WTC11 (cell line): Measurements from ENCODE around the gene ZNF273.

Experiments
- GTF2I ChIP-seq: fragments of 250-450 bp; sonication (Bioruptor Pico); conservative IDR thresholded peaks from 2 replicates; pipeline ENCODE4 v1.4.0; 2021; ENCODE audit warnings: mild to moderate bottlenecking
- SP1 ChIP-seq: sonication (generic); formaldehyde crosslinking; conservative IDR thresholded peaks from 2 replicates; pipeline ENCODE4 v1.8.1; 2022; ENCODE audit warnings: missing genetic modification reagents
- TEAD4 ChIP-seq: sonication (generic); formaldehyde crosslinking; IDR thresholded peaks from 2 replicates; pipeline ENCODE4 v1.8.0; 2022; ENCODE audit warnings: mild to moderate bottlenecking, missing genetic modification reagents
- ZBTB21 ChIP-seq: sonication (generic); formaldehyde crosslinking; IDR thresholded peaks from 2 replicates; pipeline ENCODE4 v1.8.1; 2023; ENCODE audit warnings: mild to moderate bottlenecking, missing genetic modification reagents, borderline replicate concordance
- ZNF232 ChIP-seq: sonication (generic); formaldehyde crosslinking; IDR thresholded peaks from 2 replicates; pipeline ENCODE4 v1.8.0; 2022; ENCODE audit warnings: mild to moderate bottlenecking, missing genetic modification reagents
- ZNF416 ChIP-seq: fragments of 250-450 bp; sonication (Bioruptor Pico); IDR thresholded peaks from 2 replicates; pipeline ENCODE4 v1.9.0; 2021; ENCODE audit warnings: mild to moderate bottlenecking, inconsistent platforms
- TF ChIP-seq, protein P1 (sequence below): sonication (generic); formaldehyde crosslinking; IDR thresholded peaks from 2 replicates; pipeline ENCODE4 v1.8.1; 2023; ENCODE audit warnings: mild to moderate bottlenecking, missing genetic modification reagents, moderate library complexity
- TF ChIP-seq, protein P2 (sequence below): fragments of 200-600 bp; IDR thresholded peaks from 2 replicates; pipeline ENCODE4 v1.8.0; 2022; ENCODE audit warnings: antibody characterized with exemption
- TF ChIP-seq, protein P3 (sequence below): sonication (generic); formaldehyde crosslinking; IDR thresholded peaks from 2 replicates; pipeline ENCODE4 v1.8.1; 2022; ENCODE audit warnings: low read depth, missing genetic modification reagents, borderline replicate concordance
- TF ChIP-seq, protein P4 (sequence below): sonication (generic); formaldehyde crosslinking; IDR thresholded peaks from 2 replicates; pipeline ENCODE4 v1.8.1; 2023; ENCODE audit warnings: mild to moderate bottlenecking, missing genetic modification reagents, moderate library complexity

DNA sequence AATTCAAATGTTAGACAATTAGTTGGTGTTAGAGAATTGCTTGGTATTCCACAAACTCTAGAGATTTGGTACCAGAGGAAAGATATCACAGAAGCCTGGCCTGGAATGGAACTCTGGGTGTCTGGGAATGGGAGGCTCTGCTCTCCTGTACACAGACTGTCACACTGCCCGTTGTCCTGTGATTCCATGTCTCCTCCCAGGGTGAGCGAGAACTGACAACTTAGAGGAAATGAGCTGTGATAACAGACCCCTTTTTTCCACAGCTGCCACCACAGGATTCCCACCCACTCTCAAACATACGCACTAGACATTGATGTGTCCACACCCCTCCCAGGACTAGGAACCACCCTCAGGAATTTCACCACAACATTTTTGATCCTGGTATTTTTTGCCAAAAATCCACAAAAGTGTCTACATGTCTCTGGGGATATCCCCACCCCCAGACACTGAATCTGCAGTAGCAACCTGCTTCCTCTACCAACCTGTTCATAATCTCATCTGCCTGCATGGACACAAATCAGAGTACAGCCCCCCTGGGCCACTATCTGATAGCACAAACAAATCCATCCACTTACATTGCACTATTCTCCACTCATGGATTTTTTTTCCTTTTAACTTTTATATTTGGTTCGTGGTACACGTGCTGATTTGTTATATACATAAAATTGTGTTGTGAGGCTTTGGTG is 4.7 kb downstream of the ZNF273 start:
- TF ChIP-seq SP1 (CRISPR knock-in tag) (no peak), ZNF416 (CRISPR knock-in tag) (no peak), ZBTB21 (CRISPR knock-in tag) (no peak), ZNF232 (CRISPR knock-in tag) (no peak), TEAD4 (no peak), GTF2I (CRISPR knock-in tag) (no peak)
- TF ChIP-seq, protein P1, sequence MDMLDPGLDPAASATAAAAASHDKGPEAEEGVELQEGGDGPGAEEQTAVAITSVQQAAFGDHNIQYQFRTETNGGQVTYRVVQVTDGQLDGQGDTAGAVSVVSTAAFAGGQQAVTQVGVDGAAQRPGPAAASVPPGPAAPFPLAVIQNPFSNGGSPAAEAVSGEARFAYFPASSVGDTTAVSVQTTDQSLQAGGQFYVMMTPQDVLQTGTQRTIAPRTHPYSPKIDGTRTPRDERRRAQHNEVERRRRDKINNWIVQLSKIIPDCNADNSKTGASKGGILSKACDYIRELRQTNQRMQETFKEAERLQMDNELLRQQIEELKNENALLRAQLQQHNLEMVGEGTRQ (CRISPR knock-in tag), result no peak
- TF ChIP-seq, protein P2, sequence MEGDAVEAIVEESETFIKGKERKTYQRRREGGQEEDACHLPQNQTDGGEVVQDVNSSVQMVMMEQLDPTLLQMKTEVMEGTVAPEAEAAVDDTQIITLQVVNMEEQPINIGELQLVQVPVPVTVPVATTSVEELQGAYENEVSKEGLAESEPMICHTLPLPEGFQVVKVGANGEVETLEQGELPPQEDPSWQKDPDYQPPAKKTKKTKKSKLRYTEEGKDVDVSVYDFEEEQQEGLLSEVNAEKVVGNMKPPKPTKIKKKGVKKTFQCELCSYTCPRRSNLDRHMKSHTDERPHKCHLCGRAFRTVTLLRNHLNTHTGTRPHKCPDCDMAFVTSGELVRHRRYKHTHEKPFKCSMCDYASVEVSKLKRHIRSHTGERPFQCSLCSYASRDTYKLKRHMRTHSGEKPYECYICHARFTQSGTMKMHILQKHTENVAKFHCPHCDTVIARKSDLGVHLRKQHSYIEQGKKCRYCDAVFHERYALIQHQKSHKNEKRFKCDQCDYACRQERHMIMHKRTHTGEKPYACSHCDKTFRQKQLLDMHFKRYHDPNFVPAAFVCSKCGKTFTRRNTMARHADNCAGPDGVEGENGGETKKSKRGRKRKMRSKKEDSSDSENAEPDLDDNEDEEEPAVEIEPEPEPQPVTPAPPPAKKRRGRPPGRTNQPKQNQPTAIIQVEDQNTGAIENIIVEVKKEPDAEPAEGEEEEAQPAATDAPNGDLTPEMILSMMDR, result no peak
- TF ChIP-seq, protein P3, sequence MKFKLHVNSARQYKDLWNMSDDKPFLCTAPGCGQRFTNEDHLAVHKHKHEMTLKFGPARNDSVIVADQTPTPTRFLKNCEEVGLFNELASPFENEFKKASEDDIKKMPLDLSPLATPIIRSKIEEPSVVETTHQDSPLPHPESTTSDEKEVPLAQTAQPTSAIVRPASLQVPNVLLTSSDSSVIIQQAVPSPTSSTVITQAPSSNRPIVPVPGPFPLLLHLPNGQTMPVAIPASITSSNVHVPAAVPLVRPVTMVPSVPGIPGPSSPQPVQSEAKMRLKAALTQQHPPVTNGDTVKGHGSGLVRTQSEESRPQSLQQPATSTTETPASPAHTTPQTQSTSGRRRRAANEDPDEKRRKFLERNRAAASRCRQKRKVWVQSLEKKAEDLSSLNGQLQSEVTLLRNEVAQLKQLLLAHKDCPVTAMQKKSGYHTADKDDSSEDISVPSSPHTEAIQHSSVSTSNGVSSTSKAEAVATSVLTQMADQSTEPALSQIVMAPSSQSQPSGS (CRISPR knock-in tag), result no peak
- TF ChIP-seq, protein P4, sequence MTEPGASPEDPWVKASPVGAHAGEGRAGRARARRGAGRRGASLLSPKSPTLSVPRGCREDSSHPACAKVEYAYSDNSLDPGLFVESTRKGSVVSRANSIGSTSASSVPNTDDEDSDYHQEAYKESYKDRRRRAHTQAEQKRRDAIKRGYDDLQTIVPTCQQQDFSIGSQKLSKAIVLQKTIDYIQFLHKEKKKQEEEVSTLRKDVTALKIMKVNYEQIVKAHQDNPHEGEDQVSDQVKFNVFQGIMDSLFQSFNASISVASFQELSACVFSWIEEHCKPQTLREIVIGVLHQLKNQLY (CRISPR knock-in tag), result no peak
